ENCODE data around the gene PPARG. TPM values are rescaled to one million over a fixed set of nuclear protein-coding genes. Genes with fewer than 3 reads are reported as not detected.

PPARG gene
- total and polyA plus RNA-seq, 12 donors: 3.1 to 21.9 (median 6.8) TPM

GRCh38 chr3:12309716-12310115 is 20.8 kb downstream of the PPARG start:
- TF ChIP-seq POLR2A (IDR thresholded peaks at IDR 0.05) (no peak), CTCF (IDR thresholded peaks at IDR 0.05) (no peak)
- no peak for DNase-seq
- H3K36me3 ChIP-seq (replicated peaks in 1 of 2): no peaks in the 10 kb centered on the region
- WGBS, 4 donors: 38 to 59% (median 50%) methylated on average over 4 of the region's 4 CpGs
- H3K27me3 ChIP-seq: no peaks in the 10 kb centered on the region
- intact Hi-C loops (cut with DNase I): no loop called here
- H3K27ac ChIP-seq: no peak overlapping the region
- no peaks in the 10 kb centered on the region for H3K4me1 ChIP-seq (replicated peaks in 1 of 2)
- H3K9me3 ChIP-seq (replicated peaks in 1 of 3): no peaks in the 10 kb centered on the region
- no peak overlapping the region for H3K4me3 ChIP-seq

- 81 to 87% (median 85%) methylated on average over 1 of the region's 1 CpG for WGBS, 4 donors
Measured at GRCh38 chr3:12312010-12312409, 23.1 kb downstream of the PPARG start.

GRCh38 chr3:12313519-12313918 is 24.6 kb downstream of the PPARG start:
- H3K27me3 ChIP-seq: no peaks in the 10 kb centered on the region
- H3K4me1 ChIP-seq (replicated peaks in 1 of 2): no peaks in the 10 kb centered on the region
- WGBS, 4 donors: 72 to 84% (median 79%) methylated on average over 2 of the region's 2 CpGs
- intact Hi-C loops (cut with DNase I): no loop called here
- no peak for DNase-seq
- H3K4me3 ChIP-seq: no peak overlapping the region
- H3K9me3 ChIP-seq (replicated peaks in 1 of 3): no peaks in the 10 kb centered on the region
- H3K36me3 ChIP-seq (replicated peaks in 1 of 2): no peaks in the 10 kb centered on the region
- TF ChIP-seq POLR2A (IDR thresholded peaks at IDR 0.05) (no peak), CTCF (IDR thresholded peaks at IDR 0.05) (no peak)
- no peak overlapping the region for H3K27ac ChIP-seq

More at GRCh38 chr3:12312010-12312409, 23.1 kb downstream of the PPARG start:
- Histone ChIP-seq H3K36me3 (replicated peaks in 1 of 2) (no peaks in the 10 kb centered on the region), H3K27me3 (no peaks in the 10 kb centered on the region), H3K9me3 (replicated peaks in 1 of 3) (no peaks in the 10 kb centered on the region), H3K4me3 (no peak overlapping the region), H3K4me1 (replicated peaks in 1 of 2) (no peaks in the 10 kb centered on the region), H3K27ac (no peak overlapping the region)
- no peak for TF ChIP-seq POLR2A (IDR thresholded peaks at IDR 0.05)
- TF ChIP-seq CTCF (IDR thresholded peaks at IDR 0.05): no peak
- DNase-seq: no peak
- intact Hi-C loops (cut with DNase I): no loop called here

GRCh38 chr3:12316253-12316652 is 27.4 kb downstream of the PPARG start:
- intact Hi-C loops (cut with DNase I): no loop called here
- 73 to 80% (median 74%) methylated on average over 4 of the region's 4 CpGs for WGBS, 4 donors
- TF ChIP-seq CTCF (IDR thresholded peaks at IDR 0.05) (no peak), POLR2A (IDR thresholded peaks at IDR 0.05) (no peak)

More at GRCh38 chr3:12316253-12316652, 27.4 kb downstream of the PPARG start:
- Histone ChIP-seq H3K4me3 (no peak overlapping the region), H3K27me3 (no peaks in the 10 kb centered on the region), H3K27ac (no peak overlapping the region), H3K4me1 (replicated peaks in 1 of 2) (no peaks in the 10 kb centered on the region), H3K36me3 (replicated peaks in 1 of 2) (no peaks in the 10 kb centered on the region), H3K9me3 (replicated peaks in 1 of 3) (no peaks in the 10 kb centered on the region)
- DNase-seq: no peak
